OCI-LY7 (cell line): Measurements from ENCODE around the gene CATSPERB. TPM values are rescaled to one million over a fixed set of nuclear protein-coding genes. Genes with fewer than 3 reads are reported as not detected.

ENCODE experiments used
- BruUV-seq: library from RNA; stranded (reverse); fragments of 400-500 nt; replicated peaks from 2 replicates; lab custom pipeline; 2021; lab: Mats Ljungman, UMichigan
- CTCF ChIA-PET: fragments of 300-600 bp; sonication (Branson Sonifier 250); formaldehyde crosslinking; loops from one replicate; lab custom pipeline; 2022; ENCODE audit warnings: antibody characterized with exemption; ENCODE audit not compliant: unreplicated experiment; lab: Charles Lee
- POLR2A ChIA-PET: fragments of 300-600 bp; sonication (Branson Sonifier 250); formaldehyde crosslinking; loops from one replicate; lab custom pipeline; 2022; ENCODE audit warnings: antibody characterized with exemption; lab: Charles Lee
- DNase-seq: peaks from one replicate; pipeline ENCODE4 v3.0.0-alpha.2; 2015; ENCODE audit warnings: low spot score
- H2AFZ ChIP-seq: fragments of 200-600 bp; sonication (generic), shearing (Covaris generic); 2 replicates; pipeline ENCODE4 v1.6.1; 2014; ENCODE audit warnings: mild to moderate bottlenecking, antibody characterized with exemption, low read length, moderate library complexity
- H3K27ac ChIP-seq: fragments of 200-600 bp; sonication (generic); 2 replicates; pipeline ENCODE4 v1.5.1; 2014; ENCODE audit warnings: mixed run types, low read depth, mild to moderate bottlenecking, moderate library complexity, low read length, inconsistent platforms; ENCODE audit not compliant: poor library complexity, severe bottlenecking
- H3K36me3 ChIP-seq: fragments of 200-600 bp; sonication (generic); 2 replicates; pipeline ENCODE4 v1.6.1; 2014; ENCODE audit warnings: mild to moderate bottlenecking, antibody characterized with exemption, low read length, moderate library complexity, mixed read lengths; ENCODE audit not compliant: insufficient read depth
- H3K4me1 ChIP-seq: fragments of 200-600 bp; sonication (generic); 2 replicates; pipeline ENCODE4 v1.5.1; 2014; ENCODE audit warnings: mild to moderate bottlenecking, low read length; ENCODE audit not compliant: insufficient read depth, poor library complexity, severe bottlenecking
- H3K4me2 ChIP-seq: fragments of 200-600 bp; sonication (generic); 2 replicates; pipeline ENCODE4 v1.6.1; 2014; ENCODE audit warnings: mild to moderate bottlenecking, low read length
- H3K4me3 ChIP-seq: fragments of 200-600 bp; sonication (generic); 2 replicates; pipeline ENCODE4 v1.5.1; 2014; ENCODE audit warnings: mild to moderate bottlenecking, low read depth, low read length; ENCODE audit not compliant: poor library complexity, severe bottlenecking
- H3K79me2 ChIP-seq: fragments of 200-600 bp; sonication (generic); 2 replicates; pipeline ENCODE4 v1.6.1; 2016; ENCODE audit warnings: low read depth, mild to moderate bottlenecking, low read length, moderate library complexity, mixed read lengths; ENCODE audit not compliant: insufficient read depth
- H3K9me2 ChIP-seq: fragments of 200-600 bp; sonication (generic); 2 replicates; pipeline ENCODE4 v1.6.1; 2016; ENCODE audit warnings: mild to moderate bottlenecking, low read length, mixed read lengths; ENCODE audit not compliant: insufficient read depth
- H3K9me3 ChIP-seq: fragments of 200-600 bp; sonication (generic); 2 replicates; pipeline ENCODE4 v1.6.1; 2014; ENCODE audit warnings: mild to moderate bottlenecking, mixed run types, low read length, mixed read lengths
- H4K20me1 ChIP-seq: fragments of 200-600 bp; sonication (generic); 2 replicates; pipeline ENCODE4 v1.6.1; 2014; ENCODE audit warnings: mild to moderate bottlenecking, antibody characterized with exemption, low read length, moderate library complexity, mixed read lengths; ENCODE audit not compliant: insufficient read depth
- CTCF ChIP-seq: fragments of 200-600 bp; sonication (generic); conservative IDR thresholded peaks from 2 replicates; pipeline ENCODE4 v1.5.1; 2014; ENCODE audit warnings: mild to moderate bottlenecking, antibody characterized with exemption, low read length, moderate library complexity, mixed read lengths
- EZH2phosphoT487 ChIP-seq: fragments of 200-600 bp; sonication (generic); IDR thresholded peaks from 2 replicates; pipeline ENCODE4 v1.6.1; 2018; ENCODE audit warnings: low read depth, borderline replicate concordance, mild to moderate bottlenecking, mixed run types, antibody characterized with exemption, low read length, moderate library complexity, mixed read lengths
- intact Hi-C: fragments of 100-400 bp; cut with micrococcal nuclease; formaldehyde crosslinking; loops from one replicate; pipeline ENCODE4 v1.10.0; 2022; ENCODE audit not compliant: unreplicated experiment
- total RNA-seq, 2 experiments: library from RNA; depleted of rRNA in 1 of 2; stranded (reverse); fragments of >200 nt in 1 of 2; shearing (Covaris generic) in 1 of 2; gene quantifications; 2 replicates each; pipeline ENCODE4 v1.2.3, GENCODE V29; 2014 to 2022

The CATSPERB gene
- total RNA-seq, 2 experiments from 2014 or later = not detected

- no peak overlapping the region for H2AFZ ChIP-seq
- no peaks in the 10 kb centered on the region for H3K9me2 ChIP-seq
- TF ChIP-seq EZH2phosphoT487 = no peak
- no peak for TF ChIP-seq CTCF
- no peak for DNase-seq
- H3K4me1 ChIP-seq = no peaks in the 10 kb centered on the region
- BruUV-seq = no TSS peak
- no peaks in the 10 kb centered on the region for H3K9me3 ChIP-seq
- H3K4me3 ChIP-seq = no peak overlapping the region
- intact Hi-C loops = no loop called here
- no peaks in the 10 kb centered on the region for H3K79me2 ChIP-seq
- POLR2A ChIA-PET = interaction anchor here (0.6 kb wide), 1 partner anchor 90 kb away, joined by 3 read pairs; no protein-coding TSS in a partner anchor
- H3K36me3 ChIP-seq = no peaks in the 10 kb centered on the region
- no peak overlapping the region for H3K4me2 ChIP-seq
- H3K27ac ChIP-seq = no peak overlapping the region
- CTCF ChIA-PET = no interaction called here
- H4K20me1 ChIP-seq = no peaks in the 10 kb centered on the region
These were observed 8.4 kb downstream of the CATSPERB start for GRCh38 chr14:91723501-91723900.

- intact Hi-C loops = no loop called here
These were observed 9.5 kb downstream of the CATSPERB start for GRCh38 chr14:91722386-91722785.

More at GRCh38 chr14:91722386-91722785, 9.5 kb downstream of the CATSPERB start:
- Histone ChIP-seq H3K36me3 (no peaks in the 10 kb centered on the region), H3K9me2 (no peaks in the 10 kb centered on the region), H3K4me1 (no peaks in the 10 kb centered on the region), H3K4me3 (no peak overlapping the region), H2AFZ (no peak overlapping the region), H3K79me2 (no peaks in the 10 kb centered on the region), H3K27ac (no peak overlapping the region), H4K20me1 (no peaks in the 10 kb centered on the region), H3K9me3 (no peaks in the 10 kb centered on the region), H3K4me2 (no peak overlapping the region)
- BruUV-seq = no TSS peak
- POLR2A ChIA-PET = no interaction called here
- no peak for DNase-seq
- TF ChIP-seq EZH2phosphoT487 (no peak), CTCF (no peak)
- CTCF ChIA-PET = no interaction called here
